ENCODE results near the gene FOXM1.
A peak's percentile ranks its signal among the peaks of the same experiment; 100 is the strongest.
"Not testable (repeated sequence)": the region's sequence is repeated elsewhere in the genome, so short reads cannot be mapped to it uniquely, and the experiment has no call there.

Gene FOXM1

GRCh38 chr12:2877953-2878732, 1.2 kb upstream of the FOXM1 start:
- FAIRE-seq: no peak

GRCh38 chr12:2876431-2877046, 435 bp downstream of the FOXM1 start:
- FAIRE-seq: no peak

- FAIRE-seq: not testable (repeated sequence)
These were observed 7.9 kb downstream of the FOXM1 start for GRCh38 chr12:2868986-2869632.

GRCh38 chr12:2864198-2864597, 12.8 kb downstream of the FOXM1 start:
- no peak for FAIRE-seq

- not testable (repeated sequence) for FAIRE-seq
These were observed 13.6 kb downstream of the FOXM1 start for GRCh38 chr12:2863402-2863801.

GRCh38 chr12:2862876-2863275, 14.1 kb downstream of the FOXM1 start:
- FAIRE-seq: no peak

GRCh38 chr12:2860170-2860569, 16.8 kb downstream of the FOXM1 start:
- no peak for FAIRE-seq

- FAIRE-seq: no peak
These were observed 18.0 kb downstream of the FOXM1 start for GRCh38 chr12:2858944-2859421.

GRCh38 chr12:2858334-2858733, 18.6 kb downstream of the FOXM1 start:
- no peak for FAIRE-seq

GRCh38 chr12:2857576-2857975, 19.4 kb downstream of the FOXM1 start:
- no peak for FAIRE-seq

- no peak for FAIRE-seq
These were observed 19.9 kb downstream of the FOXM1 start, which contains the start of gene TEX52 for GRCh38 chr12:2857021-2857431. TEX52 (minus strand) TSS chr12:2857039; CDS start chr12:2857026, 13 bp downstream.

GRCh38 chr12:2856051-2856450, 20.9 kb downstream of the FOXM1 start:
- FAIRE-seq: no peak

GRCh38 chr12:2855546-2855945, 21.4 kb downstream of the FOXM1 start:
- no peak for FAIRE-seq

GRCh38 chr12:2854669-2855453, 22.1 kb downstream of the FOXM1 start:
- FAIRE-seq: no peak

- FAIRE-seq: peak; percentile 37
These were observed 23.3 kb downstream of the FOXM1 start for GRCh38 chr12:2853626-2854025.

GRCh38 chr12:2851931-2852330, 25.0 kb downstream of the FOXM1 start:
- FAIRE-seq: no peak

- no peak for FAIRE-seq
These were observed 31.7 kb downstream of the FOXM1 start for GRCh38 chr12:2845280-2845679.

GRCh38 chr12:2844786-2845185, 32.2 kb downstream of the FOXM1 start:
- FAIRE-seq: no peak

- no peak for FAIRE-seq
These were observed 34.0 kb downstream of the FOXM1 start for GRCh38 chr12:2842948-2843347.

- no peak for FAIRE-seq
These were observed 35.8 kb downstream of the FOXM1 start for GRCh38 chr12:2841056-2841650.

- no peak for FAIRE-seq
These were observed 40.4 kb downstream of the FOXM1 start for GRCh38 chr12:2836574-2836973.

- no peak for FAIRE-seq
These were observed 41.1 kb downstream of the FOXM1 start for GRCh38 chr12:2835691-2836403.
